Activated T-helper 2 cell treated with anti-CD3 and anti-CD28 coated beads, Interferon-gamma antibody, Interleukin-2, Interleukin-4, amounts not matched to agents 10 μg/mL and 5 μg/mL and 100 μg/mL, durations not matched to agents 14 hours and 24 hours and 36 hours (primary cell): ENCODE results near the gene ZBED3. TPM values are rescaled to one million over a fixed set of nuclear protein-coding genes. Genes with fewer than 3 reads are reported as not detected.

Source experiments
- DNase-seq: peaks from one replicate; pipeline ENCODE4 v3.0.0; 2021; ENCODE audit warnings: low spot score
- H3K27ac Mint-ChIP-seq: one replicate; pipeline ENCODE4 v1.8.0; 2021; ENCODE audit warnings: mixed read lengths
- H3K27me3 Mint-ChIP-seq: one replicate; pipeline ENCODE4 v1.8.0; 2021; ENCODE audit warnings: low read depth, mixed read lengths
- H3K36me3 Mint-ChIP-seq: one replicate; pipeline ENCODE4 v1.8.0; 2021; ENCODE audit warnings: low read depth, mixed read lengths
- H3K4me1 Mint-ChIP-seq: one replicate; pipeline ENCODE4 v1.8.0; 2021; ENCODE audit warnings: low read depth, mixed read lengths
- H3K4me3 Mint-ChIP-seq: one replicate; pipeline ENCODE4 v1.8.0; 2021; ENCODE audit warnings: low read depth, mild to moderate bottlenecking, moderate library complexity, mixed read lengths
- H3K9me3 Mint-ChIP-seq: one replicate; pipeline ENCODE4 v1.8.0; 2021; ENCODE audit warnings: mixed read lengths
- intact Hi-C: fragments of 100-400 bp; cut with micrococcal nuclease; formaldehyde crosslinking; loops from one replicate; pipeline ENCODE4 v1.15.1; 2023
- total RNA-seq: library from RNA; stranded (reverse); gene quantifications from 2 replicates; pipeline ENCODE4 v1.2.3, GENCODE V29; 2022

ZBED3 gene
- total RNA-seq, 1 donor from 2014 or later, result 0.48 TPM

- Mint-ChIP-seq H3K36me3 (no peaks in the 10 kb centered on the region), H3K27ac (no peak overlapping the region), H3K9me3 (peaks cover 14% of the 10 kb centered on the region), H3K27me3 (peaks cover 25% of the 10 kb centered on the region), H3K4me3 (no peak overlapping the region), H3K4me1 (peaks cover 6% of the 10 kb centered on the region)
- no peak for DNase-seq
- intact Hi-C loops, result no loop called here
These were observed 64.3 kb downstream of the ZBED3 start for GRCh38 chr5:77022511-77023417.

Other genes starting within 250 kb of the ZBED3 start
- 0.99 and 1.1 TPM in 2 replicates for gene S100Z, start 237.3 kb downstream of the ZBED3 start, total RNA-seq
- 0.09 TPM in 1 of 2 replicates, not detected in the other for gene CRHBP, start 134.2 kb downstream of the ZBED3 start, total RNA-seq
- 25.6 and 28.2 TPM in 2 replicates for gene AGGF1, start 56.9 kb downstream of the ZBED3 start, total RNA-seq
- 0.05 TPM in 1 of 2 replicates, not detected in the other for gene PDE8B, start 123.4 kb upstream of the ZBED3 start, total RNA-seq